Muscle of leg (tissue), 16 donors: ENCODE measurements around the gene CFH. TPM values are rescaled to one million over a fixed set of nuclear protein-coding genes. Genes with fewer than 3 reads are reported as not detected.

Experiments used
- DNase-seq: peaks from one replicate; pipeline ENCODE4 v3.0.0; 2013
- H3K27ac ChIP-seq: one replicate; pipeline ENCODE4 v1.5.1; 2013; ENCODE audit warnings: mild to moderate bottlenecking, low read length, control low read depth
- H3K27me3 ChIP-seq: one replicate; pipeline ENCODE4 v1.6.1; 2013; ENCODE audit warnings: low read length; ENCODE audit not compliant: control insufficient read depth, insufficient read depth
- H3K36me3 ChIP-seq: one replicate; pipeline ENCODE4 v1.6.1; 2013; ENCODE audit warnings: low read length; ENCODE audit not compliant: control insufficient read depth, insufficient read depth
- H3K4me1 ChIP-seq: one replicate; pipeline ENCODE4 v1.6.1; 2013; ENCODE audit warnings: low read length; ENCODE audit not compliant: control insufficient read depth, insufficient read depth
- H3K4me3 ChIP-seq: one replicate; pipeline ENCODE4 v1.5.1; 2013; ENCODE audit warnings: low read length, control low read depth
- H3K9me3 ChIP-seq: replicated peaks from 2 replicates; pipeline ENCODE4 v1.6.1; 2013; ENCODE audit warnings: low read depth, low read length; ENCODE audit not compliant: control insufficient read depth
- WGBS: methylation state at CpG from one replicate; pipeline ENCODE4 v1.1.5; 2013; ENCODE audit warnings: missing lambda C conversion rate; ENCODE audit not compliant: insufficient coverage; 5-methylcytosine and 5-hydroxymethylcytosine counted together
- long read RNA-seq, 11 donors: transcript quantifications; one replicate each; lab custom pipeline, GENCODE V29; 2026
- polyA plus RNA-seq, 8 donors: library from polyadenylated mRNA; unstranded; fragments of 120-200 nt; gene quantifications; one replicate each; pipeline versions ENCODE4 v1.2.1 to v1.2.3, GENCODE V29; 2013; ENCODE audit warnings: inconsistent platforms in 1 of 8, low replicate concordance in 1 of 8; ENCODE audit not compliant: insufficient read length in 8 of 8, insufficient read depth in 1 of 8
- total RNA-seq: library from RNA; stranded (reverse); fragments of 120-200 nt; gene quantifications from one replicate; pipeline ENCODE4 v1.2.4, GENCODE V29; 2013

The CFH gene
- total RNA-seq (152 TPM), polyA plus RNA-seq (100 to 1,000 TPM in 6 of 8 donors, 10 to 100 TPM in 2; 84.3 to 140 (median 113) TPM)
- long read RNA-seq, donor 1, full-length matches to known transcripts, result 8 of 8 reads
- long read RNA-seq, donor 1, partial matches to known transcripts, result 0 of 8 reads
- long read RNA-seq, donor 1, other reads (novel, unspliced or antisense), result 0 of 8 reads
- long read RNA-seq, donor 2, partial matches to known transcripts, result 0 of 1 reads
- long read RNA-seq, donor 2, other reads (novel, unspliced or antisense), result 0 of 1 reads
- long read RNA-seq, donor 3, full-length matches to known transcripts, result 5 of 5 reads
- long read RNA-seq, donor 3, partial matches to known transcripts, result 0 of 5 reads
- long read RNA-seq, donor 3, other reads (novel, unspliced or antisense), result 0 of 5 reads
- long read RNA-seq, donor 4, full-length matches to known transcripts, result 4 of 4 reads
- long read RNA-seq, donor 4, partial matches to known transcripts, result 0 of 4 reads
- long read RNA-seq, donor 4, other reads (novel, unspliced or antisense), result 0 of 4 reads
- long read RNA-seq, donor 5, full-length matches to known transcripts, result 21 of 52 reads
- long read RNA-seq, donor 5, partial matches to known transcripts, result 31 of 52 reads
- long read RNA-seq, donor 5, other reads (novel, unspliced or antisense), result 0 of 52 reads
- long read RNA-seq, donor 6, full-length matches to known transcripts, result 14 of 36 reads
- long read RNA-seq, donor 6, partial matches to known transcripts, result 22 of 36 reads
- long read RNA-seq, donor 6, other reads (novel, unspliced or antisense), result 0 of 36 reads
- long read RNA-seq, donor 7, full-length matches to known transcripts, result 13 of 47 reads
- long read RNA-seq, donor 7, partial matches to known transcripts, result 34 of 47 reads
- long read RNA-seq, donor 7, other reads (novel, unspliced or antisense), result 0 of 47 reads
- long read RNA-seq, donor 8, full-length matches to known transcripts, result 3 of 3 reads
- long read RNA-seq, donor 8, partial matches to known transcripts, result 0 of 3 reads
- long read RNA-seq, donor 8, other reads (novel, unspliced or antisense), result 0 of 3 reads
- long read RNA-seq, donor 9, full-length matches to known transcripts, result 11 of 25 reads
- long read RNA-seq, donor 9, partial matches to known transcripts, result 14 of 25 reads
- long read RNA-seq, donor 9, other reads (novel, unspliced or antisense), result 0 of 25 reads
- long read RNA-seq, donor 10, full-length matches to known transcripts, result 15 of 49 reads
- long read RNA-seq, donor 10, partial matches to known transcripts, result 34 of 49 reads
- long read RNA-seq, donor 10, other reads (novel, unspliced or antisense), result 0 of 49 reads
- long read RNA-seq, donor 11, full-length matches to known transcripts, result 8 of 14 reads
- long read RNA-seq, donor 11, partial matches to known transcripts, result 6 of 14 reads
- long read RNA-seq, donor 11, other reads (novel, unspliced or antisense), result 0 of 14 reads

DNA sequence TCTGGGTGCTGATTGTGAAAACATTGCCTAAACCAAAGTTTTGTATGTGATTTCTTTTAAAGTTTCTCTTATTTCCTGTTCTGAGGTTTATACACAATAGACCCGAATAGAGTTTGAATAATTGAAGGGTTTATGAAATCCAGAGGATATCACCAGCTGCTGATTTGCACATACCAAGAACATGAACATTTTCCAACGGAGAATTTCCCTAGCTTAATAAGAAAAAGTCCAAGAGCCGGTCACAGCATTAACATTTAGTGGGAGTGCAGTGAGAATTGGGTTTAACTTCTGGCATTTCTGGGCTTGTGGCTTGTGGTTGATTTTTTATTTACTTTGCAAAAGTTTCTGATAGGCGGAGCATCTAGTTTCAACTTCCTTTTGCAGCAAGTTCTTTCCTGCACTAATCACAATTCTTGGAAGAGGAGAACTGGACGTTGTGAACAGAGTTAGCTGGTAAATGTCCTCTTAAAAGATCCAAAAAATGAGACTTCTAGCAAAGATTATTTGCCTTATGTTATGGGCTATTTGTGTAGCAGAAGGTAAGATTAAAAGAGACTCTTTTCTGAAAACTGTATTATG, at the start of gene CFH:
CFH (plus strand) TSS at position 407 of the 579 bp plus-strand sequence; CDS start at position 482, 75 bp downstream.
- Histone ChIP-seq H3K36me3 (no peaks in the 10 kb centered on the region), H3K9me3 (no peaks in the 10 kb centered on the region), H3K27ac (peak within 1 kb of the TSS; percentile 77), H3K27me3 (no peaks in the 10 kb centered on the region), H3K4me3 (peak within 1 kb of the TSS; percentile 27), H3K4me1 (no peaks in the 10 kb centered on the region)
- WGBS, result no CpG with 5 or more reads among the region's 5 CpGs
- peak; percentile 92 for DNase-seq

DNA sequence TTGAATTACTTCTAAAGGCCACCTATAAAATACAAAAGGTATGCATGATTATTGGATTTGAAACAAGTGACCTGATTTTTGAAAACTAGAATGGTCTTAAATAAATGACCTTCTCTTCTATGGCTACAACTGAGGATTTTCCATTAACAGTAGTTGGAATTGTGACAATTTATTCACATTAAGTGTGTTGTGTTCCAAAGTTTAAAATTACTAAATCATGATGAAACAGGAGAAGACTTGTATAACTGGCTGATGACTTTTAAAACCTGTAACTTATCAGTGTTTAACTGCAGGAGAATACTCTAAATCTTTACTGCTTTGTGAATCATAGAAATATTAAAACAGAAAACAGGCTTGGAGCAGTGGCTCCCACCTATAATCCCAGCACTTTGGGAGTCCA, 48.2 kb upstream of the CFH start:
- H3K4me1 ChIP-seq, result no peaks in the 10 kb centered on the region
- H3K27me3 ChIP-seq, result no peaks in the 10 kb centered on the region
- H3K9me3 ChIP-seq, result no peaks in the 10 kb centered on the region
- no peaks in the 10 kb centered on the region for H3K36me3 ChIP-seq
- H3K4me3 ChIP-seq, result no peak overlapping the region
- H3K27ac ChIP-seq, result no peak overlapping the region
- DNase-seq, result no peak

DNA sequence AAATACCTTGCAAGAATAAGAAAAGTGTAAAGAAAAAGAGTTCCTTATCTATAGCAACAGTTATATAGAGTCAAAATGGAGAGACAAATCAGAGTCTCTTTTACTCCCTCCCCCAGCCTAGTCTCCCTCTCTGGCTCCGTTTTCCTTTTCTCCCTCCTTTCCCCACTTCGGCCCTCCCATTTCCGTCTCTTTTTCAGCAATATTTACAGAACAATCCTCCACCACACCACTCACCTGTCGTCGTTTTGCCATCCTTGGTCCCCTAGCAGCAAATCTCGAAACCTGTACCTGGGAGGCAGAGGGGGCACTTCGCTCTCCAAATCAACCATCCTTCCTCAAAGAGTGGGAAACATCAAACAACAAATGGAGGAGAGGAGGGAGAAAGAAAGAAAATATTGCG, 43.9 kb upstream of the CFH start:
- DNase-seq, result peak; percentile 68
- Histone ChIP-seq H3K27ac (peak overlapping the region; percentile 95), H3K36me3 (no peaks in the 10 kb centered on the region), H3K9me3 (no peaks in the 10 kb centered on the region), H3K4me1 (peaks cover 2% of the 10 kb centered on the region), H3K4me3 (peak overlapping the region; percentile 57), H3K27me3 (no peaks in the 10 kb centered on the region)
- 0% methylated on average over 4 of the region's 8 CpGs for WGBS

DNA sequence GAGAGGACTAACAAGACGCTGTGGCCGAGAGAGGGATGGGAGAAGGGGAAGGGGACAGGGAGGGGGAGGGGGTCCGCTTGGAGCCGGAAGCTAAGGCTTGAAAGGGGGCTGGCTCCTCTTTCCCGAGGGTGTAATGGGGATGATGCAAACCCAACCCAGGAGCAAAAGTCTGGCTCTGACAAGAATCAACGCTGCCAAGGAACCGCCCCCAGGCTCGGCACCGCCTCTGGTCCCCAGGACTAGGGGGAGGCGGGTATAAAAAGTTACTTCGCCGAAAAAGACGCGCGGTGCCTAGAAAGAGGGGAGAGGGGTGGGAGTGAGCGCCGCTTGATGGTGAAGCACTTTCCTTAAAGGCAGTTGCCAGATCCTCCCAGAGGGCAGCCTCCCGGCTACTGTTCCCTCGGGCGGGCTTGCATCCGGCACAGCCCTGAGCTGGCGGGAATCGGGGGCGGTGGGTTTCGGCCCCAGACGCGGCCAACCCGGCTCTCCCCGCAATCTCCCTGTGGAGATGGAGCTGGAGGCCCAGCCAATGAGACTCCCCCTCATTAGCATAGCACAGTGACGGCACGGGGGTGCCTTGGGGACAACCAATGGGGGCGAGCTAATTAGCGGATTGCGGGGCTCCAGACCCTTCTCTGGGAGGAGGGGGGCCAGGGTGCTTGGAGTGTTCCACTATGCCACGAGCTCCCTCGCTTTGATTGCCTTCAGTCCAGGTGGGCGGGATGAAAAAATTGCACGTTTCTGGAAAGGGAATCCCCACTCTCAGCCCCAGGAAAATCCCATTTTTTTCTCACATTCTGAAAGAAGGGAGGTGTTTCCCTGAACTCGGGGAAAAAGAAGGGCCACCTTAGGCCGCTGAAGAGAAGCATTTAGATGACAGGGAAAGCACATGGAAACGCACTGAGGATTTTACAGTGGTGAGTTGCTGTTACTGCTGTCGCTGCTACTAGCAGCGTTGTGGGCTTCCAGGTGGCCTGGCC, 43.2 kb upstream of the CFH start, which contains the start of gene KCNT2:
KCNT2 (minus strand) TSS at position 51 of the 980 bp plus-strand sequence. CDS start 131 bp downstream, outside the sequence.
- WGBS, result under 1% methylated on average over 31 of the region's 43 CpGs
- no peaks in the 10 kb centered on the region for H3K9me3 ChIP-seq
- no peaks in the 10 kb centered on the region for H3K27me3 ChIP-seq
- peaks cover 2% of the 10 kb centered on the region for H3K4me1 ChIP-seq
- peak within 1 kb of the TSS; percentile 57 for H3K4me3 ChIP-seq
- peak; percentile 93 for DNase-seq
- no peaks in the 10 kb centered on the region for H3K36me3 ChIP-seq
- H3K27ac ChIP-seq, result peak within 1 kb of the TSS; percentile 95

DNA sequence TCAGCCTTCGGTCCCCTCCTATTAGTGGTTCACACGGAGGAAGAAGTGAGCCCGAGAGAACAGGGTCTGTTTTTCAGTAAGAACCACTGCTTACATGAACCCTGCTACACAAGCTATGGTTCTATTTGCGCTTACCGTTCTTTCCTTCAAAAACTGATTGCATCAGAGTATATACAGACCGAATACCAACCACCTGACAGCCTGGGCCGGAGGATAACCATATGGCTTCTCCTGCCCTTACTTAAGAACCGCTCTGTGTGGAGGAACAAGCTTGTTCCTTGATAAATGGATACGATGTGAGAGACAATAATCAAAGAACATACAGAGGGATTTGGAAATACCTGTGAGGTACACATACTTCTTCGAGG, 42.5 kb upstream of the CFH start:
- DNase-seq, result no peak
- peaks cover 2% of the 10 kb centered on the region for H3K4me1 ChIP-seq
- H3K4me3 ChIP-seq, result peak overlapping the region; percentile 57
- 10% methylated on average over 6 of the region's 10 CpGs for WGBS
- H3K27ac ChIP-seq, result peak overlapping the region; percentile 95
- H3K9me3 ChIP-seq, result no peaks in the 10 kb centered on the region
- no peaks in the 10 kb centered on the region for H3K27me3 ChIP-seq
- no peaks in the 10 kb centered on the region for H3K36me3 ChIP-seq

DNA sequence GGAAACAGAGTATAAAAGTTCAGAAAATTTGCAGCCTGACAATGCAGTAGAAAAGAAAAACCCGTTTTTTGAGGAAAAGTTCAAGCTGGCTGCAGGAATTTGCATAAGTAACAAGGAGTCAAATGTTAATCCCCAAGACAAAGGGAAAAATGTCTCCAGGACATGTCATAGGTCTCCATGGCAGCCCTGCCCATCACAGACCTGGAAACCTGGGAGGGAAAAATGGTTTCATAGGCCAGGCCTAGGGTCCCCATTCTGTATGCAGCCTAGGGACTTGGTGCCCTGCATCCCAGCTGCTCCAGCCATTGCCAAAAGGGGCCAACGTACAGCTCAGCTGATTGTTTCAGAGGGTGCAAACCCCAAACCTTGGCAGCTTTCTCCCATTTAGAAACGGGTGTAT, 40.0 kb upstream of the CFH start:
- no peak for DNase-seq
- Histone ChIP-seq H3K4me3 (no peak overlapping the region), H3K9me3 (no peaks in the 10 kb centered on the region), H3K4me1 (peaks cover 2% of the 10 kb centered on the region), H3K27ac (no peak overlapping the region), H3K27me3 (no peaks in the 10 kb centered on the region), H3K36me3 (no peaks in the 10 kb centered on the region)
- 56% methylated on average over 2 of the region's 3 CpGs for WGBS

DNA sequence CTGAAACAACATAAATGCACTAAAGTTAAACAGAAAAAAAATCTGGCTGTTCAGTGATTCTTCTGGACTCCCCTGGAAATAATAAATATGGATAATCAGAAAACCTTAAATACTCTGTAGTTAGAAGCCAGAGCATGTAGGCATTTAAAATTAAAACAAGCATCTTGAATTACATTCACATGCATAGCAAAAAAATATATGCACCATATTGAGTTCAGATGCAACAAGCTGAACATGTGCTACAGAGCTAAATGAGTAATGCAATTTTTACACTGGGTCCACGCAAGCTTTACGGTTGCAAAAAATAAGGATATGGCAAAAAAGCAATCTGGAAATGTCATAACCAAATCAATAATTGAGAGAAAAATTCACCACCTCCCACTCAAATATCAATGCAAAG, 32.1 kb upstream of the CFH start:
- Histone ChIP-seq H3K27ac (no peak overlapping the region), H3K4me3 (no peak overlapping the region), H3K4me1 (no peaks in the 10 kb centered on the region), H3K36me3 (no peaks in the 10 kb centered on the region), H3K9me3 (no peaks in the 10 kb centered on the region), H3K27me3 (no peaks in the 10 kb centered on the region)
- WGBS, result no CpG with 5 or more reads among the region's 2 CpGs
- no peak for DNase-seq

DNA sequence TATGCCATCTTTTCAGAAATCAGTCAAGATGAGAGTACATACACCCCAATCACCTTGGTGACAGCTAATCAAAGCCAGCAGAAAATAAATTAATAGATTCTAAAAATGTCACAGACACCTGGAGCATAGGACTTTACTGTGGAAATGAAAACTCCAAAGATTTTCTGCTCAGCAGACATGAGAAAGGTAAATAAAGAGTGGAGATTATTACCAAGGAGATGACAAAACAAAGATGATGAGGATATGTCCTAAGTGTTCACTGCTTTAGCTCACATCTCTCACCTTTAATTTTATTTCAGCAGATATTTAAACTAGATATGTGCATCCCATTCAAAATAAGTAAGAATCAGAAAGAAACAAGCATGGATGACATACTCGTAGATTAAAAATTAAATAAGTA, 28.8 kb upstream of the CFH start:
- H3K36me3 ChIP-seq, result no peaks in the 10 kb centered on the region
- H3K27ac ChIP-seq, result no peak overlapping the region
- DNase-seq, result no peak
- WGBS, result no CpG with 5 or more reads among the region's 1 CpG
- H3K4me1 ChIP-seq, result no peaks in the 10 kb centered on the region
- no peak overlapping the region for H3K4me3 ChIP-seq
- H3K27me3 ChIP-seq, result no peaks in the 10 kb centered on the region
- H3K9me3 ChIP-seq, result no peaks in the 10 kb centered on the region
